HEK293T (cell line): ENCODE results near the gene ARL3.

Source experiments
- CTCF ChIA-PET: fragments of 350-600 bp; formaldehyde crosslinking; extraction: SDS; loops from one replicate; lab custom pipeline; 2021; ENCODE audit warnings: antibody characterized with exemption, inconsistent platforms; lab: Yijun Ruan, JAX
- POLR2A ChIA-PET: fragments of 350-600 bp; formaldehyde crosslinking; extraction: SDS; loops from one replicate; lab custom pipeline; 2020; ENCODE audit warnings: antibody characterized with exemption, inconsistent platforms; lab: Yijun Ruan, JAX
- DNase-seq: peaks from one replicate; pipeline ENCODE4 v3.0.0; 2012; ENCODE audit warnings: mixed read lengths; ENCODE audit errors: extremely low spot score
- ARNT ChIP-seq: fragments of 450-650 bp; IDR thresholded peaks from 2 replicates; pipeline ENCODE4 v1.6.1; 2017; ENCODE audit warnings: mild to moderate bottlenecking
- BHLHE40 ChIP-seq: fragments of 450-650 bp; IDR thresholded peaks from 2 replicates; pipeline ENCODE4 v1.6.1; 2016; ENCODE audit warnings: mild to moderate bottlenecking, moderate library complexity, borderline replicate concordance
- CTBP1 ChIP-seq: fragments of 450-650 bp; IDR thresholded peaks from 2 replicates; pipeline ENCODE4 v1.6.1; 2016; ENCODE audit warnings: borderline replicate concordance
- FOXA1 ChIP-seq: fragments of 450-650 bp; IDR thresholded peaks from 2 replicates; pipeline ENCODE4 v1.6.1; 2016; ENCODE audit warnings: mild to moderate bottlenecking
- FOXM1 ChIP-seq: fragments of 450-650 bp; IDR thresholded peaks from 2 replicates; pipeline ENCODE4 v1.6.1; 2017; ENCODE audit warnings: mild to moderate bottlenecking, borderline replicate concordance
- L3MBTL2 ChIP-seq: fragments of 450-650 bp; conservative IDR thresholded peaks from 2 replicates; pipeline ENCODE4 v1.6.1; 2016; ENCODE audit warnings: mild to moderate bottlenecking
- SUZ12 ChIP-seq: fragments of 450-650 bp; IDR thresholded peaks from 2 replicates; pipeline ENCODE4 v1.6.1; 2016; ENCODE audit warnings: mild to moderate bottlenecking
- TARDBP ChIP-seq: fragments of 450-650 bp; IDR thresholded peaks from 2 replicates; pipeline ENCODE4 v1.6.1; 2016
- ZNF384 ChIP-seq: fragments of 450-650 bp; IDR thresholded peaks from 2 replicates; pipeline ENCODE4 v1.6.1; 2016
- TF ChIP-seq, protein P1 (sequence below): fragments of 450-650 bp; IDR thresholded peaks from 2 replicates; pipeline ENCODE4 v1.6.1; 2016

The ARL3 gene

DNA sequence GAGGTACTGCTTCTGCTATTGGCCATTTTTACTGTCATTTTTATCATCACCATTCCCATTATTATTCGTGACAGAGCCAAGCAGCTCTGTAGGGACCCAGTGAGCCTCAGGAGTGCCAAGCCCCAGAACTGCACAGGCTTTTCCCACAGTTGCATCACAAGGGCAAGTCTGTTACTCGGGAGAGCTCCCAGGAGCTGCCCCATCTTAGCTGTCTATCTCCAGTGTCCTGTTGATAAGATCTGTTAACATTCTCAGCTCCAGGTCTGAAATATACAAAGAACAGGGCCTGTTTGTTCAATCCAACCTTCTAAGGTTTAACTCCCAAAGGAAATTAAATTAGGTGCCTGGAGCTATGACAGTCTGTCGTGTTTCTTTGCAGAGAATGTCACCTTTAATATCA, 90.1 kb downstream of the ARL3 start:
- no peak for DNase-seq
- POLR2A ChIA-PET: interaction anchor here (1.2 kb wide), 1 partner anchor 21 kb away, joined by 5 read pairs; the partner anchor contains the start of gene TRIM8
- CTCF ChIA-PET: interaction anchor here (0.5 kb wide), 1 partner anchor 84 kb away, joined by 3 read pairs; no protein-coding TSS in a partner anchor

More for the DNA sequence above, 90.1 kb downstream of the ARL3 start:
- TF ChIP-seq BHLHE40: no peak
- TF ChIP-seq CTBP1: no peak
- TF ChIP-seq SUZ12: no peak
- no peak for TF ChIP-seq TARDBP
- TF ChIP-seq FOXA1: no peak
- TF ChIP-seq L3MBTL2: no peak
- no peak for TF ChIP-seq ZNF384
- TF ChIP-seq ARNT: no peak
- TF ChIP-seq, protein P1, sequence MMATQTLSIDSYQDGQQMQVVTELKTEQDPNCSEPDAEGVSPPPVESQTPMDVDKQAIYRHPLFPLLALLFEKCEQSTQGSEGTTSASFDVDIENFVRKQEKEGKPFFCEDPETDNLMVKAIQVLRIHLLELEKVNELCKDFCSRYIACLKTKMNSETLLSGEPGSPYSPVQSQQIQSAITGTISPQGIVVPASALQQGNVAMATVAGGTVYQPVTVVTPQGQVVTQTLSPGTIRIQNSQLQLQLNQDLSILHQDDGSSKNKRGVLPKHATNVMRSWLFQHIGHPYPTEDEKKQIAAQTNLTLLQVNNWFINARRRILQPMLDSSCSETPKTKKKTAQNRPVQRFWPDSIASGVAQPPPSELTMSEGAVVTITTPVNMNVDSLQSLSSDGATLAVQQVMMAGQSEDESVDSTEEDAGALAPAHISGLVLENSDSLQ: no peak
- no peak for TF ChIP-seq FOXM1
